ENCODE data around the gene RTL9. TPM values are rescaled to one million over a fixed set of nuclear protein-coding genes. Genes with fewer than 3 reads are reported as not detected.
A peak's percentile ranks its signal among the peaks of the same experiment; 100 is the strongest.

The RTL9 gene
- total RNA-seq, 2 experiments from 2014 or later: 0.09 to 0.14 TPM

DNA sequence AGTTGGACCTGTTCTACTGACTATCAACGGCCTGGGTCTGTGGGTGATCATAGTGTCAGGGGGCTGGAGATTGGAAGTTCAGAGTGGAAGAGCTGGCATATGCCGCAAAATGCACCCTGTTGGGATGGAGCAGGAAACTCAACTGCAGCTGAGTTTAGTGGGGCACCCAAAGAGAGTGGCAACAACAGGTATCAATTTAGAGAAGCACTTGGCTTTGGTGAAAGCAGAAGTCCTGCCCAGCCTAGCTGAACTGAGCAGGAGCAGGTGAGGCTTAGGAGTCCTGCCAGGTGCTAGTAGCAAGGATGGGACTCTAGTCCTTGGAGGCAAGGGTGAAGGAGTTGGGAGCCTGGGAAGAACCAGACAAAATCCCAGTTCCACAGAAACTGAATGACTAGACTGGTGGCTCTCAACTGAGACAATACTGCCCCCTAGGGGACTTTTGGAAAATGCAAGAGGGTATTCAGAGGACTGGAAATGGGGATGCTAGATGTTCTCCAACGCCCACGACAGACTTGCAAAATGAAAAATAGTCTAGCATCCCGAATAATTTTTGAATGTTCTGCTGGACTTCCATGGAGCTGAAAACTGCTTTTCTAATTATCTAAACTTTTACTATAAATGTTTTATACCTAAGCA lies 49.4 kb downstream of the RTL9 start:
- Mint-ChIP-seq H3K9me3 (ENCODE audit: low read depth) (no peaks in the 10 kb centered on the region), H3K4me3 (no peak overlapping the region), H3K36me3 (ENCODE audit: low read depth) (no peaks in the 10 kb centered on the region), H3K27me3 (no peaks in the 10 kb centered on the region), H3K27ac (no peak overlapping the region), H3K4me1 (peaks cover 3% of the 10 kb centered on the region)
- DNase-seq (peak; percentile 43), ATAC-seq (peak; percentile 39)
- CTCF ChIA-PET: interaction anchor here (0.6 to 10.7 kb wide), 12 partner anchors 9 to 466 kb away, joined by 3 to 178 read pairs (median 4); no protein-coding TSS in a partner anchor
- POLR2A ChIA-PET: no interaction called here
- intact Hi-C loops (cut with DNase I, micrococcal nuclease): loop anchor here (1.0 to 10.0 kb wide), 3 partner anchors 248 to 493 kb away; no protein-coding TSS in a partner anchor

Other genes starting within 250 kb of the RTL9 start
- gene AMMECR1, start 40.8 kb upstream of the RTL9 start, total RNA-seq: 1 to 10 TPM; 6.9 to 7.6 TPM